ENCODE data around the gene JAK3. TPM values are rescaled to one million over a fixed set of nuclear protein-coding genes. Genes with fewer than 3 reads are reported as not detected.

The JAK3 gene
- total RNA-seq, 1 experiment from 2014 or later = 3.3 TPM

DNA sequence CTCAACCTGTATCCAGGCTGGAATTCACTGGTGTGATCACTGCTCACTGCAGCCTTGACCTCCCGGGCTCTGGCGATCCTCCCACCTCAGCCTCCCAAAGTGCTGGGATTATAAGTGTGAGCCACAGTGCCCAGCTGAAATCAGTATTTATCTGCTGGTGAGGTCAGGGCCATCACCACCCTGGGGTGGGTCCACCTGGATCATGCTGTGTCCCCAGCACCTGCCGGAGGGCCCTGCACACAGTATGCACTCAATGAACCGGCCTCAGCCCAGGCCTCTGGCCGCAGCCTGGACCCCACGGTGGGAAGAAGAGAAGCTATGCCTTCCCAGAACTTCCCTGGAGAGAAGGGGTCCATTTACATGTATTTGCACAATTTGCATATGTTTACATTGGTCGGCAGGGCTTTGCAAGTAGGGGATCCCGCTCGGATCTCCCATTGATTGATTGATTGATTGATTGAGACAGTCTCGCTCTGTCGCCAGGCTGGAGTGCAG, 21.4 kb upstream of the JAK3 start:
- peak overlapping the region; percentile 6 to 88 (median 87); a peak in 6 of 7 replicates for H3K27ac Mint-ChIP-seq

More for the DNA sequence above, 21.4 kb upstream of the JAK3 start:
- H3K4me1 Mint-ChIP-seq = peaks cover 12 to 24% of the 10 kb centered on the region in 2 experiments
- Histone ChIP-seq H2BK5ac (ENCODE audit: insufficient read length, low read length) (no peak overlapping the region), H2AFZ (ENCODE audit: low read length) (no peak overlapping the region), H4K8ac (replicated peaks; ENCODE audit: insufficient read length, low read depth, low read length) (no peak overlapping the region), H3K14ac (ENCODE audit: insufficient read depth, low read length) (no peak overlapping the region), H3K23me2 (ENCODE audit: insufficient read length, low read depth, low read length, poor library complexity, severe bottlenecking) (peaks cover 4% of the 10 kb centered on the region), H3K79me1 (ENCODE audit: insufficient read depth, low read depth, low read length, poor library complexity, severe bottlenecking) (no peaks in the 10 kb centered on the region), H2BK20ac (ENCODE audit: low read depth, low read length, poor library complexity, severe bottlenecking) (no peak overlapping the region), H4K5ac (ENCODE audit: insufficient read length, low read depth, low read length) (no peak overlapping the region), H2BK12ac (ENCODE audit: insufficient read length, low read depth, low read length) (no peak overlapping the region), H3K4me2 (ENCODE audit: insufficient read depth, insufficient read length, low read length) (no peak overlapping the region), H3K27me3 (ENCODE audit: insufficient read depth, low read length) (no peaks in the 10 kb centered on the region; the same call in 1 of the 2 replicates), H3K79me2 (ENCODE audit: insufficient read depth, low read length) (no peaks in the 10 kb centered on the region), H3K23ac (ENCODE audit: insufficient read length, low read depth, low read length) (no peak overlapping the region), H3K4ac (ENCODE audit: low read depth, low read length) (no peak overlapping the region), H3K4me1 (ENCODE audit: insufficient read depth, low read length) (no peaks in the 10 kb centered on the region; the same call in 1 of the 2 replicates), H2BK15ac (ENCODE audit: low read depth, low read length) (no peak overlapping the region), H2AK5ac (ENCODE audit: insufficient read length, low read length) (no peak overlapping the region), H2BK120ac (ENCODE audit: low read depth, low read length, poor library complexity, severe bottlenecking) (no peak overlapping the region), H3K27ac (ENCODE audit: insufficient read length, low read depth, low read length) (no peak overlapping the region), H3K9ac (ENCODE audit: extremely low read depth, insufficient read length, low read length) (no peak overlapping the region), H3K56ac (ENCODE audit: insufficient read length, low read depth, low read length) (no peak overlapping the region), H3K9me3 (ENCODE audit: control insufficient read depth, low read depth, low read length) (no peaks in the 10 kb centered on the region), H4K91ac (ENCODE audit: insufficient read length, low read depth, low read length) (no peak overlapping the region), H4K20me1 (ENCODE audit: control insufficient read depth, insufficient read depth, insufficient read length) (no peaks in the 10 kb centered on the region), H3T11ph (ENCODE audit: low read length) (no peak overlapping the region), H3K18ac (ENCODE audit: insufficient read length, low read depth, low read length) (no peak overlapping the region)
- H3K36me3 Mint-ChIP-seq (ENCODE audit: insufficient read depth in 1 of 3, low read depth in 3 of 3) = peaks cover 0 to 17% (median 5%) of the 10 kb centered on the region in 3 experiments; a peak in 3 of 7 replicates
- DNase-seq = peak; percentile 70
- no CpG with 5 or more reads among the region's 11 CpGs for WGBS (ENCODE audit: extremely low coverage, insufficient read length, low lambda C conversion rate)
- no peaks in the 10 kb centered on the region; a peak in 2 of 5 replicates for H3K9me3 Mint-ChIP-seq
- peaks cover 45% of the 10 kb centered on the region for H3K27me3 Mint-ChIP-seq (ENCODE audit: low read depth)
- peak overlapping the region; percentile 29 to 48; a peak in 2 of 5 replicates for H3K4me3 Mint-ChIP-seq
- TF ChIP-seq CTCF (conservative IDR thresholded peaks at IDR 0.05) = no peak
